NCI-H82 treated with DMSO at 0.1 percent for 48 hours (cell line): ENCODE data around the gene PTGES3L.
"Not testable (repeated sequence)": the region's sequence is repeated elsewhere in the genome, so short reads cannot be mapped to it uniquely, and the experiment has no call there.

Experiments
- DNase-seq: peaks from one replicate; lab custom pipeline; 2025; ENCODE audit not compliant: unreplicated experiment; lab: John Stamatoyannopoulos, UW

The PTGES3L gene

DNA sequence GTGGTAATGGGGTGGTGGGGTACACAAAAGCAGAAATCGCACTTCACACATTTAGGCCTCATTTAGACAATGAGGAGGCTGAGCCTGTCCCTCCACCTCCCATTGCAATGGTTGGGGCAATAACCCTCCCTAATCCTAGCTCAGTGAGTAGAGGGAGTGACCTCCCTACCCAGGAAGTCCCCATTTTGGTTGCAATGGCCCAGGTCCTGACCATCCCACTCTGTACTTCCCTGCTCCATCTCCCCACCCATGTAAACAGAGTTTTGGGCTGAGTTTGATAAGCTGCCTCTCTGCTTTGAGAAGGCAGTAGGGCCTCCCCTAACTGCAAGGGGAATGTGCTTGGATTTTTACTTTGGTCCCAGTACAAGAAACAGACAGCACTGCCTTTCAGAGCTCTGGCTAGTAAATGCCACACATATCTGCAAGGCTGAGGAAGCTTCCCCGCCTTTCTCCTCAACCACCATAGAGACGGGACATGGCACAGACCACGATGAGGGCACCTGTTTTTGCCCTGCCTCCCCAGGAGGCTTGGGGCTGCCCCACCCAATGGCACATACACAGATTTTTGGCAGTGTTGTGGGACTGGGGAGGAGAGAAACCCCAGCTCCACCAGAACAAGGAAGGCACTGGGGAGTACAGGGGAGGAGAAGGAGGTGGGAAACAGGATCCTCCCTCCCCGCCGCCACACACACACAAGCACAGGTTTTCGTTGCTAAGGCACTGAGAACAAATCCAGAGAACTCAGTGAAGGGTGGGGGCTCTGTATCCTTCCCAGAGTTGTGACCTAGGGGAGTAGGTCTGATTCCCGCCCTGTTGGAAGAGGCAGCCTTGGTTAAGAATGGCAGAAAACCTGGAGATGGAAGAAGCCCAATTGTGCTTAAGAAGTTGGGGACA lies 35.0 kb upstream of the PTGES3L start:
- no peak for DNase-seq

DNA sequence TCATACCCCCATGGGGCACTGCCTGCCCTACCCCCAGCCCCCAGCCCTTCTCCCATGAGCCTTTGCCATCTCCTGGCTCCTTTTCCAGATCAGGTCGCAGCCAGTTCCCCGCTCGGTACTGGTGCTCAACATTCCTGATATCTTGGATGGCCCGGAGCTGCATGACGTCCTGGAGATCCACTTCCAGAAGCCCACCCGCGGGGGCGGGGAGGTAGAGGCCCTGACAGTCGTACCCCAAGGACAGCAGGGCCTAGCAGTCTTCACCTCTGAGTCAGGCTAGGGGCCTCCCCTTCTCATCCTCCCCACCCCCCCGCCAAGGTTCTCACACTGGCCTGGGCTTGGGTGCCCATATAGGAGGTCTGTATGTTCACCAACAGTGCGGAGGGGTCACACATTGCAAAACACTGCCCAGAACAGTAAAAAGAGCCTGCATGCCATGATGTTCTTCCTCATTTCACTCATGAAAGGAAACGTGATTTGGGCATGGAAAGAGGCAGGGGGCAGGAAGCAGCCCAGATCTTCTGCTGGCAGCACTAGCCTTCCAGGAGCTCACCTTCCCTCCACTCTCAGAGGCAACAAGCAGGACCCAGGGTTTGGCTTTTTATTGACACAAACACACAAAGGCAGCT lies 34.3 kb upstream of the PTGES3L start:
- DNase-seq, result no peak

DNA sequence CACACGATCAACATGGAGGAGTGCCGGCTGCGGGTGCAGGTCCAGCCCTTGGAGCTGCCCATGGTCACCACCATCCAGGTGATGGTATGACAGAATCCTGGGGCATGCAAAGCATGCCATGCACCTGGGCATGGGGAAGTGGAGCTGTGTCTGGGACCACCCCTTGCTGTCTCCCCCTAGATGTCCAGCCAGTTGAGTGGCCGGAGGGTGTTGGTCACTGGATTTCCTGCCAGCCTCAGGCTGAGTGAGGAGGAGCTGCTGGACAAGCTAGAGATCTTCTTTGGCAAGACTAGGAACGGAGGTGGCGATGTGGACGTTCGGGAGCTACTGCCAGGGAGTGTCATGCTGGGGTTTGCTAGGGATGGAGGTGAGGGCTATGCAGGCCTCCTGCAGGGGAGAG lies 33.4 kb upstream of the PTGES3L start:
- no peak for DNase-seq

DNA sequence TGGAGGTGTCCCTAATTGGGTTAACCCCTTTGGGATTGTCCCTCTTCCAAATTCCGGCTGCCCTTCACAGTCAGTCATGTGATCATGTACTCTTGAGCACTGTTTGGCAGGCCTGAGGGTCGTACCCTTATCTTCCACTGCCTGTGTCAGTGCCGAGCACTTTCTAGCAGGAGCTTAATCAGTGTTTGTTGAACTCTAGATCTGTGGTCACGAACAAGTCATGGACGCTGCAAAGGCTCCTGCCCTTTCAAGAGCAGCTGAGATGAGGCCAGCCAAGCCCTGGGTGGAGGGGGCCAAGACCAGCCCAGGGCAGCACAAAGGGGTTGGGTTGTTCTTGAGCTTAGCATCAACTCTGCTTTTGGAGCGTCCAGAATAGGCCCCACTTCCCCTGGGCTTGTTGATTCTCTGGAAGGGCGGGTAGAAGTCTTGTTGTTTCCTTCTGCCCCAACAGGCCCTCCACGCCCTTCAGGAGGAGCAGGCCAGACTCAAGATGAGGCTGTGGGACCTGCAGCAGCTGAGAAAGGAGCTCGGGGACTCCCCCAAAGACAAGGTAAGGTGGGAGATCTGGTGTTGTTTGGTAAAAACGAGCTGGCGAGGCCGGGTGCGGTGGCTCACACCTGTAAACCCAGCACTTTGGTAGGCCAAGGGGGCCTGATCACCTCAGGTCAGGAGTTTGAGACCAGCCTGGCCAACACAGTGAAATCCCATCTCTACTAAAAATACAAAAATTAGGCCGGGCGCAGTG lies 32.0 kb upstream of the PTGES3L start:
- no peak for DNase-seq

DNA sequence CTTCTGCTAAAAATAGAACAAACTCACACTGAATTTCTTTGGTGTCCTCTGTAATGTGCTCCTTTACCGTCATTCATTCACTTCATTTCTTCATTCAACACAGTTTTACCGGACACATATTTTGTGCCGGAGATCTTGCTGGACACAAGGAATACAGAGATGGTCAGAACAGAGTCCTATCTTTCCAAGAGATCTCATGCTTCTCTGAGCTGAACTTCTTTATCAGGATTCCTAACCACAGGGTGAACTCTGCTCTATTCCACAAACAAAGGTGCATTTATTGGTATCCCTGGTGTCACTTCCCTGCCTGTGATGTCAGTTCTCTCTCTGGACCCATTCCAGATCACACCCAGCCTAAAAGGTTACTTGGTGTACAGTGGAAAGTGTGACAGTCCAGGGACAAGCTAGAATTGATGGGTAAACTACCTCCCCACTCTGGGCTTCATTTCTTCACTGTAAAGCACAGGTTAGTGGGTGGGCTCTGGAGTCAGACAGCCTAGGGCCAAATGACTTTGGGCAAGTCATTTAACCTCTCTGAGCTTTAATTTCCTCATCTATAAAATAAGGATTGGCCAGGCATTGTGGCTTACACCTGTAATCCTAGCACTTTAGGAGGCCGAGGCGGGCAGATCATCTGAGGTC lies 30.9 kb upstream of the PTGES3L start:
- no peak for DNase-seq

DNA sequence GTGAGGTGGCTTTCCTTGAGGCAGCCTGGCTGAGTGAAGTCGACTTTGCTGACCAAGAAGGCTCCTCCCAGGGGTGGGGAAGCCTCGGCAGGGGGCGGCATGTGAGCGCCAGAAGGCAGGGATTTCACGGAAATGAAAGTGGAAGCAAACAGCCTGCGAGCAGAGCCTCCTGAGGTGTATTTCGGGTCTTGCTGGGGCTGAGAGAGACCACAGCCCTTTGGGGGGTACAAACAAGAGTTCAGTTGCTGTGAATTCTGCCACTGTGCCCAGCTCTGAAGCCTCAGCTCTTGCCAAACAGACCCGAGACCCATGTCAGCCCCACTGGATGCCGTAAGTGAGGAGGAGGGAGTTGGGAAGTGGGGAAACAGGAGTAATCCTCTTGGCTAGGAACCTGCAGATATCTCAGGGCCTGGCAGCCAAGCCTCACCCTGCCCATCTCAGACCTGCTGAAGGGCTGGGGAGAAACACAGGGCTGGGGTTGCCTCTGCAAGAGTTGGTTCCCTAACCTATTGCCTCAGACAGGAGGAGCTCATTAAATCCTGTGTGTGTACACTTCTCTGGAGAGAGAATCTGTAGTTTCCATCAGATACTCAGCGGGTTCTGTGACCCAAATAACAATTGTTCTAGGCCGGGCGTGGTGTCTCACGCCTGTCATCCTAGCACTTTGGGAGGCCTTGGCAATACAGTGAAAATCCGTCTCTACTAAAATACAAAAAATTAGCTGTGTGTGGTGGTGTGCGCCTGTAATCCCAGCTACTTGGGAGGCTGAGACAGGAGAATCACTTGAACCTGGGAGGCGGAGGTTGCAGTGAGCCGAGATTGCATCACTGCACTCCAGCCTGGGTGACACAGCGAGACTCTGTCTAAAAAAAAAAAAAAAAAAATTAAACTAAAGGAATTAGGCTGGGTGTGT lies 27.0 kb upstream of the PTGES3L start, which contains the start of gene IFI35:
Gene IFI35 (plus strand): TSS at position 146 of the 913 bp plus-strand sequence. CDS start 164 bp downstream, at position 310.
- peak; percentile 58 for DNase-seq

DNA sequence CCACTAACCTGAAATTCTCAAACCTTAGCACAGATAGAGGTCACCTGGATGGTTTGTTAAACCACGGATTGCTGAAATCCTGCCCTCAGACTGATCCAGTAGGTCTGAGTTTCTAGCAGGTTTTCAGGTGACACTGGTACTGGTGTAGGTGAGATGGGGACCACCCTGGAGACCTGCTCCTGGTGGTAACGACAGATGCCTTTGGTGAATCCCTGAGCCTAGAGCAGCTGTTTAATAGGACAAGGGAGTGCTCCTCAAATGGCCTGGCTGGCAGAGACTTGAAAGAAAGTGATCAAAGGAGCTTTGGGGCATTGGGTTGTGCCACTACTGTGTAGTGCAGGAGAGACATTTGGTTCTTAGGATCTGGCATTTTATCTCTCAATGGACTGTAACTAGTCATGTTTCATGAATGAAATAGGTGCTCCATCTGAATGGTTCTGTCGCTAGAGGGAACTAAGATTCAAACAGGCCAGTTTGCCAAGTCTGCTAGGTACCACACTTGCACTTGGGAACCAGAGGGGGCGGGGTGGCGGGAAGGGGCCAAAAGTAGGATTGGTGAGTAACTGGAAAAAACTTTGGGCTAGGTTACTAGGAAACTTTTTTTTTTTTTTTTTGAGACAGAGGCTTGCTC lies 23.8 kb upstream of the PTGES3L start:
- DNase-seq, result no peak

DNA sequence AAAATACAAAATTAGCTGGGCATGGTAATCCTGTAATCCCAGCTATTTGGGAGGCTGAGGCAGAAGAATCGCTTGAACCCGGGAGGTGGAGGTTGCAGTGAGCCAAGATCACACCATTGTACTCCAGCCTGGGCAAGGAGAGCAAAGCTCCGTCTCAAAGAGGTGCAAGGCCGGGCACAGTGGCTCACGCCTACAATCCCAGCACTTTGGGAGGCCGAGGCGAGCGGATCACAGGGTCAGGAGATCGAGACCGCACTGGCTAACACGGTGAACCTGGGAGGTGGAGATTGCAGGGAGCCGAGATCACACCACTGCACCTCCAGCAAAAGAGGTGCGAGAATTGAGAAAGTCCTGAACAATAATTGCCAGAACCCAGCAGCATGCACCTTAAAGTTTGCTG lies 21.0 kb upstream of the PTGES3L start:
- not testable (repeated sequence) for DNase-seq

DNA sequence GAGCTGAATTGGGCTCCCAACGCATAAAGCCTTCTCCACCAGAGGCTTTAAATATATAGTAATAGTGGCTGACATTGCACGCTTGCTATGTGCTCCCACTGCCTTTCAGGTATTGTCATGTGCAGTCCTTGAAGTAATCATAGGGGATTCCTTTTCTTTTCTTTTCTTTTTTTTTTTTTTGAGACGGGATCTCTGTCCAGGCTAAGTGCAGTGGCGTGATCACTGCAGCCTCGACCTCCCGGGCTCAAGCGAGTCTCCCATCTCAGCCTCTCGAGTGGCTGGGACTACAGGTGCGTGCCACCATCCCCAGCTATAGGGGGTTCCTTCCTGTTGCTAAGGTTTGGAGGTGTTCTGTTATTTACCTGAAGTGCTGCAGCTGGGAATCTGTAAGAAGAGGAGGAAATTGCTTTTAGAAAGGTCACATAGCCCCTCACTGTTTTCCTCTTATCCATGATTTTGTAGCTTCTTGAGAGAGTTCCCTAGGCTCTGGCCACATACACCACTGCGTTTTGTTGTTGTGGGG lies 19.2 kb upstream of the PTGES3L start:
- DNase-seq, result no peak

DNA sequence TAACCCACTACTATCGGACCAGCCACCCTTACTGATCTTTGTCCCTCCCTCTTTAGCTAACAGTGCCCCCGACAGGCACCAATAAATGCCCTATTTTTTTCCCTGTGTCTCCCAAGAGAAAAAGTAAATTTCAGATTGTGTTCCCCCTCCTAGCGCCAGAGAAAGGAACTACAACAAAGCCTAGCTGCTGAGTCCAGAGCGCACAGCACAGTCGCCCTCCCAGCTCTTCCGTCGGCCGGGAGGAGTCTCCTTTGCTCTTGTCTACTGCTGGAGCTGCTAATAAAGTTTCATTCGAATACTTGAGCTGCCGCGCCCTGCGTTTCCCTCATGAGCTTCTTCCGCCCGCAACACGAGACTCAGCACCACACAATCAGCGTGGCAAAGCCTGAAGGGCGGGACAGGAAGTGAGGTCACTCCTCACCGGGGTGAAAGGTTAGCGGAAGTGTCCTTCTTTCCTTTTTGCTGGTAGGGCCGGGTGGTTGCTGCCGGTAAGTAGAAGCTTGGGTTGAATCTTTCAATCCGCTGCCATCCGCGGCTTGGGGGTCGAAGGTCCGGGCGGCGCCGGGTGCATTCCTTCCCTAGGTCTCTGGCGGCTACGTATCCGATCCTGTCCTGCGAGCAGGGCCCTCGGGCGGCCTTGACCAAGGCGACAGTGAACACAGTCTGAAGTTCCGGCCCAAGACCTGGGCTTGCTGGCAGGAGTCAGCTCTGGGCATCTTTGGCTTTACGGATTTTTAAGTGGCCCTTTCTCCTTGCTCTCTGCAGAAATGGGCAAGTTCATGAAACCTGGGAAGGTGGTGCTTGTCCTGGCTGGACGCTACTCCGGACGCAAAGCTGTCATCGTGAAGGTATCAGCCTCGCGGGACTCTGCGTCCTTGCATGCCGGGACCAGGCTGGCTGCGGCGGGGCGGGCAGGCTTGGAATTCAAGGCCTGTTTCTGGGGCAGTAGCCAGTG lies 18.4 kb upstream of the PTGES3L start, which contains the start of gene RPL27:
Gene RPL27 (plus strand): TSS at position 436 of the 955 bp plus-strand sequence. CDS start 332 bp downstream, at position 768.
- DNase-seq, result peak; percentile 98

DNA sequence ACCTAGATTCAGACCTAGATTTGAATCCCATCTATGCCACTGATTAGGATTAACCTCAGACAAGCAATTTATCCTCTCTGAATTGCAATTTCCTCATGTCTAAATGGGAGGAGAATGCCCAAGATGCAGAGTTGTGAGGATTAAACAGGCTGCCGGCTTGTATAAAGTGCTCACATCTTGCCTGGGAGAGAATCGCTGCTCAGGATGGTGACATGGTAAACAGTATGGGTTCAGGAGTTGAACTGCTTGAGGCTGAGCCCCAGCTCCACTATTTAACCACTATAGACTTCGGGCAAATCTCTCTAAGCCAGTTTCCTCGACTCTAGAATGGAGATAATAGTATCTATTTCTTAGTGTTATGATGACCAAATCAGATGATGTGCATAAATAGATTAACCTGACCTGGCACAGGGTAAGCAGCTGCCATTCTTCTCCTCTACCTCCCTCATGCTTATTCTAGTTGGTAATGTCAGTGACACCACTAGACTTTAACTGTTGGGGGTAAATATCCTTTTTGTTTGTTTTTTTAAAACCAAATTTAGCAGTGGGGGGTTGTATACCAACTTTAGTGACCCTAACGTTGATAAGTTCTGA lies 17.6 kb upstream of the PTGES3L start:
- DNase-seq, result peak; percentile 72

DNA sequence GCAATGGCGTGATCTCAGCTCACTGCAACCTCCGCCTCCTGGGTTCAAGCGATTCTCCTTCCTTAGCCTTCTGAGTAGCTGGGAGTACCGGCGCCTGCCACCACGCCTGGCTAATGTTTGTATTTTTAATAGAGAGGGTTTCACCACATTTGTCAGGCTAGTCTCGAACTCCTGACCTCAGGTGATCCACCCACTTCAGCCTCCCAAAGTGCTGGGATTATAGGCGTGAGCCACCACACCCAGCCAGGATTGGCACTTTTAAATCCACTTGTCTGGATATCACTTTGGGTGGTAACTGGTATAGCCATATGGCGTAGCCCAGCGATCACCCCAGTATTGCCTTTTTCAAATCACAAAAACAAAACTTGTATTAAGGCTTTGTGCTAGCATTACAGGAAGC lies 14.0 kb upstream of the PTGES3L start:
- DNase-seq, result not testable (repeated sequence)

DNA sequence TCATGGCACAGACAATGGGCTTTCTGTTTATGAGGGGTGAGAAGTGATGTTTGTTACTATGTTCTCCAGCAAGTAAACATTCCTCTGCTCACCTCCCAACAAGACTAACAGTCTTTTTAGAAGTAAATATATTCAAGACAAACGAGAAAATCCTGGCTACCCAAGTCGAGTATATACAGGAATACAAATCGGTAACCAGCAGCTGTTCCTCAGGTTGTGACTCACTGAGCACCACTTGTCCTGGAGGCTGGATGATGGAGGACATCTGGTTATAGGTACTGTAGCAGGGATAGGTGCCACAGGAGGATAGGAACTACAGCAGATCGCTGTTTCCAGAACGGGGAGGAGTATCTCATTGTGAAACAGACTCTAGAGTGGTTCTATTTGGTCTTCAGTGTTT lies 13.0 kb upstream of the PTGES3L start:
- DNase-seq, result no peak

DNA sequence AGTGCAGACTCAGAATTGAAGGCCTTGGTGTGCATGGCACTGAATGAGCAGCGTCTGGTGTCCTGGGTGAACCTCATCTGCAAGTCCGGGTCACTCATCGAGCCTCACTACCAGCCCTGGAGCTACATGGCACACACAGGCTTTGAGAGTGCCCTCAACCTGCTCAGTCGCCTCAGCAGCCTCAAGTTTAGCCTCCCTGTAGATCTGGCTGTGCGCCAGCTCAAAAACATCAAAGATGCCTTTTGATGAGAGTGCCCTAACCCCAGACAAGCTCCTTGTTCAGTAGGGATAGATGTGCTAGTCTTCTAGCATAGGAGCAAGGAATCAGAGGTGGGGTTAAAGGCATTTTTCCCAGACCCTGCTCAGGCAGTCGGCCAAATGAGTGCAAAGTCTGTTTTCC lies 11.6 kb upstream of the PTGES3L start:
- DNase-seq, result no peak

DNA sequence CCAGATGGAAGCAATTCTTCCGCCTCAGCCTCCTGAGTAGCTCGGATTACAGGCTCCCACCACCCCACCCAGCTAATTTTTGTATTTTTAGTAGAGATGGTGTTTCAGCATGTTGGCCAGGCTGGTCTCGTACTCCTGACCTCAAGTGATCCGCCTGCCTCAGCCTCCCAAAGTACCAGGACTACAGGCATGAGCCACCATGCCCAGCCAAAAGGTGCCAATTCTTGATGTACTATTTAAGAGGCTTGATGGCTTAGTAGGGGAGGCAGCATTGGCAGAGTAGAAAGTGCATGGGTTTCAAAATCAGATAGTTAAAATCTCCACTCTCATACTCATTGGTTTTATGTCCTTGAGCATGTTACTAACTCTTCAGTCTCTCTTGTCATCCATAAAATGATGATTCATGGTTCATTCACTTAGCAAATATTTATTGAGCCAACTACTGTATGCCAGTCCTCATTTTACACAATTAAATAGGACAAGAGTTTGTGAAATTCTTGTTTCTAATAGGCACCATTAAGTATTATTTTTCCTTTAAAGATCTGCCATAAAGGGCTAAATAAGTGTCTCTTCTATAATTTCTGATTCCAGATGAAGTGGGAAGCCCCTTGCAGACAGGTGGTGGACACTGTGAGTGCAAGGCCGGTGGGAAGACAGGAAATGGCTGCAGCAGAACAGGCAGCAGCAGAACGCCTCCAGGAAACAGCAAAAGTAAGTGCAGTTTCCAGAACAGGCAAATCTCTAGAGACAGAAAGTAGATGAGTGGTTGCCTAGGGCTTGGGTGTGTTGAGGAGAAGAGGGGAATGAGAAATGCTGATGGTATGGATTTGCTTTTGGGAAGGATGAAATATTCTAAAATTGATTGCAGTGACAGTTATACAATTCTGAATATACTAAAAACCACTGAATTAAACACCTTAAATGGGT lies 10.1 kb upstream of the PTGES3L start:
- DNase-seq, result no peak

DNA sequence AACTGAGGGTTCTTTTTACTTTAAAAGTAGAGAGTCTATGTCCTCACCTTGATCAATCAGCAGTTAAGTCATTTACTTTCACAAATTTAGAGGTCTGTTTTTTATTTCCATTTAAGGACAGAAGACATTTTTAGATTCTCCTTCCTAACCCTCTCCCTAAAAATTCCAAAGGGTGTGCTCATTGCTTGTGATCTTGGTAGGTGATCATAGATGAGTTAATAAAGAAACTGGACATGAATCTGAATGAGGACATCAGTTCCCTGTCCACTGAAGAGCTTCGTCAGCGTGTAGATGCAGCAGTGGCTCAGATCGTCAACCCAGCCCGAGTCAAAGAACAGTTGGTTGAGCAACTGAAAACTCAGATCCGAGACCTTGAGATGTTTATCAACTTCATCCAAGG lies 9.3 kb upstream of the PTGES3L start:
- DNase-seq, result no peak

DNA sequence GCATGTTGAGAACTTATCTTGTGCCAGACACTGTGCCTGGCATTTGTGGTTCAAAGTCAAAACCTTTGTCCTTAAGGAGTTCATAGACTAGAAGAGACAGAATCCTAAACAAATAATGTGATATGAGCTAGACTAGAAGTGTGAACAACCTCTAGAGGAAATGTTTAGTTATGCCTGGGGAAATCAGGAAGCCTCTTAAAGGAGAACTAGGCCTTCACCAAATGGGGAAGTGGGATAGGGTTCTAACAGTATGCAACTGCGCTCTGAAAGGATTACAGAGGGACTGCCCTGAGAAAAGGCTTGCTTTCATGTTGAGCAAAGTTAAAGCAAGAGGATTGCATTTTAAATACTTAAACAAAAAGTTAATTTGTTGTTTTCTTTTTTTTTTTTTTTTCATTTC lies 5.3 kb upstream of the PTGES3L start:
- DNase-seq, result no peak
